ENCODE results near the gene FAF1. TPM values are rescaled to one million over a fixed set of nuclear protein-coding genes. Genes with fewer than 3 reads are reported as not detected.

FAF1 gene
- total and polyA plus RNA-seq, 9 of the 15 experiments (the other 6 are each of a cell fraction or from before 2014, with no cell fraction given) = 48.7 to 225 (median 118) TPM

DNA sequence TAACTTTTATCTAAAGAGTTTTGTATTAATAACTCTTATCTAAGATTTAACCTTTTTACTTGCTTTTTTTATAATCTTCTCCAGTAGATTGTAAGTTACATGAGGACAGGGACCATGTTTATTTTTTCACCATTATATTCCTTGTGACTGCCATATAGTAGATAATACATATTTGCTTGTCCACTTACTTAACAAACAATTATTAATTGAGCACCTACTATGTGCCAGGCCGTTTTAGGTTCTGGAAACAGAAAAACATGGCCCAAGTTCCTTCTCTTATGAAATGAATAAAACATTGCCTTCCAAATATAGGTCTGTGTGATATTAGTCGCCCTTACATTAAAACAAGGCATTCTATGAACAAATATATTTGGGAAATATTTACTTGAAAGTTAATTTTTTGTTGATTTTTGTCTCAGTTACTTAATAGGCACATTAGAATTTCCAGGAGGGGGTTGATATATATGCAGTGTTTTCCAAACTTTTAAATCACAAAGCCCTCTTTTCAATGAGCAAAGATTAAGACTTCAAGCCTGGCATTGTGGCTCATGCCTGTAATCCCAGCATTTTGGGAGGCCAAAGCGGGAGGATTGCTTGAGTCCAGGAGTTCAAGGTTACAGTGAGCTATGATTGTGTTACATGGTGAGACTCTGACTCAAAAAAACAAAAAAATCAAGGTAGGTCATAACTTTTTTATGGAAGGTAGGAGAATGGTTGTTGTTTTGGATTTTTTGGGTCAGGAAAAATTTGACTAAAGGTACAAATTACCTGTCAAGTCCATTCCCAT is 32.7 kb upstream of the FAF1 start:
- Histone ChIP-seq H3K9me3 (replicated peaks; ENCODE audit: control insufficient read depth, insufficient read depth, low read depth, low read length) (no peaks in the 10 kb centered on the region; the same call in 1 of the 2 replicates), H3K27me3 (ENCODE audit: control insufficient read depth in 2 of 2, insufficient read depth in 2 of 2, low read length in 2 of 2) (no peaks in the 10 kb centered on the region), H3K4me2 (ENCODE audit: insufficient read depth, low read length) (no peak overlapping the region), H4K20me1 (replicated peaks; ENCODE audit: control insufficient read depth, insufficient read depth, low read length) (no peaks in the 10 kb centered on the region), H3K36me3 (ENCODE audit: control insufficient read depth, insufficient read depth, low read length) (no peaks in the 10 kb centered on the region), H3K4me1 (replicated peaks in 1 of 2; ENCODE audit: control insufficient read depth in 2 of 2, insufficient read depth in 2 of 2, low read length in 2 of 2) (no peaks in the 10 kb centered on the region), H3K9ac (ENCODE audit: insufficient read depth in 1 of 2, low read depth in 2 of 2, low read length in 2 of 2) (no peak overlapping the region), H3K4me3 (no peak overlapping the region), H3K9me1 (ENCODE audit: control insufficient read depth, insufficient read depth, low read length) (no peaks in the 10 kb centered on the region), H3K27ac (ENCODE audit: extremely low read depth, low read depth, low read length) (no peak overlapping the region), H2AFZ (ENCODE audit: low read depth, low read length) (no peak overlapping the region), H3K79me2 (ENCODE audit: control insufficient read depth, insufficient read depth, low read length) (no peaks in the 10 kb centered on the region)
- FAIRE-seq (no peak), ATAC-seq (no peak), DNase-seq (ENCODE audit: extremely low read depth in 1 of 4, low spot score in 3 of 4) (no peak)
- TF ChIP-seq TGIF2 (CRISPR knock-in tag; IDR thresholded peaks at IDR 0.05) = no peak
- TF ChIP-seq KDM1A (IDR thresholded peaks at IDR 0.05) = 0 out of 4 replicates have a peak, but pooled peaks of 1 of the 2 experiments have one; percentile 12
- no peak for TF ChIP-seq ZNF518B (CRISPR knock-in tag; IDR thresholded peaks at IDR 0.05)
- TF ChIP-seq, protein P1, sequence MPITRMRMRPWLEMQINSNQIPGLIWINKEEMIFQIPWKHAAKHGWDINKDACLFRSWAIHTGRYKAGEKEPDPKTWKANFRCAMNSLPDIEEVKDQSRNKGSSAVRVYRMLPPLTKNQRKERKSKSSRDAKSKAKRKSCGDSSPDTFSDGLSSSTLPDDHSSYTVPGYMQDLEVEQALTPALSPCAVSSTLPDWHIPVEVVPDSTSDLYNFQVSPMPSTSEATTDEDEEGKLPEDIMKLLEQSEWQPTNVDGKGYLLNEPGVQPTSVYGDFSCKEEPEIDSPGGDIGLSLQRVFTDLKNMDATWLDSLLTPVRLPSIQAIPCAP (CRISPR knock-in tag; IDR thresholded peaks at IDR 0.05; ENCODE audit: borderline replicate concordance) = no peak
- TF ChIP-seq SPI1 (IDR thresholded peaks at IDR 0.05; ENCODE audit: borderline replicate concordance, low read depth, low read length) = no peak
- TF ChIP-seq ZNF316 (IDR thresholded peaks at IDR 0.05) = peak; percentile 28; the same call in 1 of the 2 replicates
- peak; percentile 83 for TF ChIP-seq ZKSCAN1 (IDR thresholded peaks at IDR 0.05; ENCODE audit: low read depth, low read length)
- TF ChIP-seq CBFA2T3 (IDR thresholded peaks at IDR 0.05) = no peak
- ChIA-PET CTCF (ENCODE audit: low intra/inter-chr PET ratio) (no interaction called here), POLR2A (no interaction called here)
- 51% methylated on average over 3 of the region's 3 CpGs for WGBS (ENCODE audit: insufficient coverage, low coverage, missing lambda C conversion rate)
- intact Hi-C loops (cut with micrococcal nuclease) = no loop called here
- in situ Hi-C loops (cut with MboI) = no loop called here
- BruUV-seq (replicated peaks) = no TSS peak

All from K562 (cell line).